Measurements from ENCODE around the gene SVBP.

- TF ChIP-seq EZH2 (IDR thresholded peaks at IDR 0.05; ENCODE audit: borderline replicate concordance, insufficient read depth, low read depth, low read length, poor library complexity, severe bottlenecking) (no peak), CTCF (IDR thresholded peaks at IDR 0.05) (no peak)
Observed at GRCh38 chr1:42824481-42825035, 7.4 kb upstream of the SVBP start.
